HTR-8/SVneo (cell line): Measurements from ENCODE around the gene KCNIP4.

Source experiments
- DNase-seq: peaks from one replicate; pipeline ENCODE4 v3.0.0; 2011; ENCODE audit warnings: low spot score, mixed read lengths; ENCODE audit not compliant: insufficient read length
- FAIRE-seq: peaks from 2 replicates; lab custom pipeline; 2011; peaks lifted over from hg19 to GRCh38; lab: Jason Lieb, UNC

KCNIP4 gene

DNA sequence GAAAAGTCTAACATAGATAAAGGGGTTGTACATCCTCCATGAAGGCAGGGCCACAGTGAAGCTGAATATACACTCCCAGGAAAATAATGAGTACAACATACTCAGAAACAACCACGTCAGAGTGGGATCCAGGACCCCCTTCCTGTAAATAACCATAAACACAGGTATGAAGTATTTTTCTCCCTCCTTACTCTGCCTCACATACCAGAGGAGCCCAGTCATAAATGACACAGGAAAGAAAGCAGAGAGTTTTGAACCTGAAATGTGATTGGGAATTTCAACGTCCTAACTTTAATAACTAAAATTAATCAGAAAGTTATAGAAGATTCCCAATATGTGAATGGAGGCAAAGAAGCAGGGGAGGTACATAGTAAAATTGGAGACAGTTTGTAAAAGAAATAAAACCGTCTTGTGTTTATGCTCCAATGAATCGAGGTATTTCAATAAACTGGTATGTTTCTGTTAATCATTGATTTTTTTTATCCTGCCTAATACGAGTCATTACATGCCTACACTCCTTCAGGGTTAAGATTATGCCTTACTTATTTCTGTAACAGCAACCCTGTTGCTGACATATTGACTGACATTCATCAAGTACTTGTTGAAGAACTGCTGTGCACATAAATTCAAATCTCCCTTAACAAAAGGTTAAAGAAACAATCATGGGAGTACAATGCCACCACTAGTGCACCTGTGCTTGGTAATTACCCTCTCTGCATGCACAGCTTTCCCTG, 431.3 kb downstream of the KCNIP4 start:
- FAIRE-seq: no peak
- DNase-seq: no peak

GRCh38 chr4:21514022-21514694, 434.4 kb downstream of the KCNIP4 start:
- no peak for FAIRE-seq
- no peak for DNase-seq

- FAIRE-seq (no peak), DNase-seq (peak; percentile 37)
These were observed 436.2 kb downstream of the KCNIP4 start for GRCh38 chr4:21512353-21512752.

DNA sequence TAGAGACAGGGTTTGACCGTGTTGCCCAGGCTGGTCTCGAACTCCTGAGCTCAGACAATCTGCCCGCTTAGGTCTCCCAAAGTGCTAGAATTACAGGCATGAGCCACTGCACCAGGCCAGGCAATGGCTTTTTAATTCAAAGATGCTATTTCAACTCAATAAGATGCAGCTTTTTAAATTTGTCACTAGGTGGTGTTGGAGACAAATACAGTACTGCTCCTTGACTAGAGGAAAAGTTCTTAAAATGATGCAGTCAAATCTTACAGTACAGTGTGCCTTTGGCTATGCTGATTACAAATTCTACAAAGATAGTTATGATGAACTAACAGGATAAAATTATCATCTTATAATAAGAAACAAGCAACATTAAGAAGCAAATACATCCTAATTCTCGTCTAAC, 441.1 kb downstream of the KCNIP4 start:
- FAIRE-seq (no peak), DNase-seq (no peak)

DNA sequence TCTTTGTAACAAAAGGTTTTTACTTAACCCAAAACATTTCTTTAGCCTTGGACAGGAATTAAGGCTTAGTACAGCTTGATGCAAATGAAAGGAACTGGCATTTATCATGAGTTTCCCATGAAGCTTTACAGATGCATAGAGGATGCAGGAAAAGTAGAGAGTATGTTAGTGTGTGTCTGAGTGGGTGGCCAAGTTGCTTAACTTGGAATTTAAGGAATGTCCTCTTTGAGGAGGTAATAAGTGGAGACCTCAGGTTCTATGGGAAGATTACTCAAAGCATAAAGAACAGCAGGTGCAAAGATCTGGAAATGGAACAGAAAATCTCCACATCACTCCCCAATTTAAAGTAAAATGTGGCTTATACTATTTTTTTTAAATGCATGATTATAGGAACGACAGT, 457.9 kb downstream of the KCNIP4 start:
- DNase-seq: no peak
- FAIRE-seq: no peak

DNA sequence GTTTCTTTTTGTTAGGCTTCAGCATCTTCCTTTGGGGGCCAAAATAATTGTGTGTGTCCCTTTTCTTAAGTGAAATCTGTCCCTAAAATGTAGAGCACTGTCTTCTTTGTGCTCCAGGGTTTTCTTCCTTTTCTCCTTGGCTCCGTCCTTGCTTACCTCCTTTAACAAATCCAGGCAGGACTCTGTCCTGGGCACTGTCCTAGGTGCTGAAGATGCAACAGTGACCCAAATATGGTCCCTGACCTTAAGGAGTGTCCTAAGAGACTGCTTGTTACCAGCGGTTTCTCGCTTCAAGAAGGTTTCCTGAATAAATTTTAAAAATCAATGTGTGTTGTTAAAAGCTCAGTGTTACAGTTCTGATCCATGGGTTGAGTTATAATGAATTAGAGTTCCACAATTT, 471.8 kb downstream of the KCNIP4 start:
- DNase-seq (no peak), FAIRE-seq (no peak)

DNA sequence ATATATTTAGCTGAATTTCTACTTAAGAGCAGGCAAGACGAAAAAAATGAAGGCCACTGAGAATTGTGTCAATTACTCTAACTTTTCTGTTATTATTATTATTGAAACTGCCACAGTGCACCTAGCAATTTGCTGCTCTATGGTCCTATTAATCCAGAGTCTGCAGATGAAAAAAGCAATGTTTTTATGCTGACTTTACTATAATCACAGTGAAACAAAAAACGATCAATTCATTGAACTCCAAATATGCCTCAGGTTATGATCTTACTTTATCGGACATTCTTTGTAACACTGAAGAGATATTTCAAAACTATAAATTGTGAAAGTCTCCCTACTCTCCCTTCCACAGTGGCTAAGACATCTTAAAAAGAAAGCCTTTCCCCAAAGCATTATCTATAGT, 474.4 kb downstream of the KCNIP4 start:
- FAIRE-seq (no peak), DNase-seq (no peak)

DNA sequence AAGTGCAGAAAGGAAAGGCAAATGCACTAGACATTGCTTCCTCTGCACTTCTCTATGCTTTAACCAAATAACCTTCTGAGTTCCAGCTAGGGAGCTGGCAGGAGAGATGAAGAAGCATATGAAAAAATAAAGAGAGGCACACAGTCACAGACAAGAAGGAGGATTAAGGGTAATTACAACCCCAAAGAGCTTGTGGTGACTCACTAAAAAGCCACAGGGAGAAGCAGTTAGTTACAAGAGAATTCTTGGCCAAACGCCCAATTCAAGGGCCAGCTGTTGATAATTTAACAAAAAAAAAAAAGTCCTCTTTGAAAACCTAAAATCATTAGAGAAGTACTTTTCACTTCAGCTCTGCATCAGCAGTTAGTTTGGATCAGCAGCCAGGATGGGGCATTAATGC, 478.0 kb downstream of the KCNIP4 start:
- FAIRE-seq: no peak
- no peak for DNase-seq

- DNase-seq: no peak
- FAIRE-seq: no peak
These were observed 478.9 kb downstream of the KCNIP4 start for GRCh38 chr4:21469438-21470300.

GRCh38 chr4:21467551-21467950, 481.0 kb downstream of the KCNIP4 start:
- no peak for DNase-seq
- no peak for FAIRE-seq

DNA sequence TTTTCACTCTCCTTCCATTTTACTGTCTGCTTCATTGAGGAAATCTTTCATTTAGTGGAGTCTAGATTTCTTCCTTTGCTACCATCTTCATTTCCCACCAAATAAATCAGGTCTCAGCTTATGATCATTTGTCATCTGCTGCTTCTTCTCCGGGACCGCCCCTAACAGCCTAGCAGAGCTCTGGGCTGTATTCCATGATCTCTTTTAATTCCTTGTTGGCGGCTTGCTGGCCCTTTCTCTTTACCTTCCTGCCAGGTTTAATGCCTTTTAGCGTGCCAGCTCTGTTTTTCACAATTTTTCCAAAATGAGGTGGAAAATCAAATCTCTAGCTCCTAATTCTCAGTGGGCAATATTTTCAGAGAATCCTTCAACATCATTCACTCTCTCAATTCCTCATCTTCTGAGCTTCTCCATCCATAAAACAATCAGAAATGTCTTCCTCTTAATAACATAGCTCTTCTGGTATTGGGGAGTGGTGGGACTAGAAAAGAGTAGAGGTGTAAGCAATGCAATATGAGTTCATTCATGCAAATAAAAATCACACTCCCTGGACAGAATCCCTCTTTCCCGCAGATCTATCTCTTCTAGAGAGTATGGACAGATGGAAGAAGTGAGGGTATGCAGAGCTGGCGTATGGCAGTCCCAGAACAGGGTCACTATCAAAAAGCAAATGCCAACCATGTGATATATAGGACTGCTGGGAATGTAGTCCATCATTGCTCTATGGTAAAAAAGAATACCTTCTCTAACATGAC, 491.3 kb downstream of the KCNIP4 start:
- DNase-seq: no peak
- FAIRE-seq: no peak

DNA sequence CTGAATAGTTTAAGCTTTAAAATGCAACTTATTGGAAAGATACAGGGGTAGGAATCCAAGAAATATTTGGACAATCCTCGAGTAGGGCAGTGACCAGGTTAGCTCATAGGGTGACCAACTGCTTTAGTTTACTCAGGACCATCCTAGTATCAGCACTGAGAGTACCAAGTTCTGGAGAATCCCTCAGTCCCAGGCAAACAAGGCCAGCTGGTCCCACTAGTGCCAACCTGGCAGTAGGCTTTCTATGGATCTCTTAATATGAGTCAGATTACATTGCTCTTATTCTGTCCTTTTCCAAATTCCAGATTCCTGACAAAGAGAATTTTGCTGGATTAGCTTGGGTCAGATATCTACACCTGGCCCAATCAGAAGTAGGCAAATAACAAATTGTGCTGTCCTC, 493.7 kb downstream of the KCNIP4 start:
- DNase-seq (no peak), FAIRE-seq (no peak)

DNA sequence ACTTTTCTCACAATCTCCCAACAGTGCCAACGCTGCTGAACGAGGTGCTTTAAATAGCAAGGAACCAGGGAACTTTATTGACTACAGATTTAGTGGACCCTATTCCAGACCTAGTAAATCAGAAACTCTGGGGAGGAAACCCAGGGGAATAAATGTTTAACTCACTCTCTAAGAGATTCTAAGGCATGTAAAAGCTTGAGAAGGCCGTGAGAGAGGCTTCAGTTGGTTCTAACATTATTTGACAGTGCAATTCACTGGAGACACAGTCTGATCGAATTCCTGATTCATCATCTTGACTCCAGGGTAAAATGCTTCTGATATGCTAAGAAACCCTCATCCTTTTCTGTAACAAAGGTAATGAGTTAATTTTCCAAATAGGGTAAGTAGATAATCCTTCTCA, 494.4 kb downstream of the KCNIP4 start:
- FAIRE-seq (no peak), DNase-seq (no peak)

DNA sequence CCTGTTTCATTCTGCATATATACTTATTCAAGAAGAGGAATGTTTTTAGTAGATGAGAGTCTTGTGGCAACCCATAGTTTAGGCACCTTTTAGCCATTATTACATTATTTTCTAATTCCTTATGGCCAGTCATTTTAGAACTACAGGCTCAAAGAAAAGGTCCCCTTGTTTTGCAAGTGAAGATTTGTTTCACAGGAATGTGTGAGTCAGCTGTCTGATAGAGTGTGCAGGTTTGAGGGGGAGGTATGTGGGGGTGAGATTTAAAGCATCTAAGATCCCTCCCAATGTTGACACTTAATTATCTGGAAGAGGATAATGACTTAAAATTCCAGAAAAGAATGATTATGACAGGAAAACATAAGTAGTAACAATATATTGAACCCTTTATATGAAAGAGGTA, 495.6 kb downstream of the KCNIP4 start:
- DNase-seq: no peak
- no peak for FAIRE-seq

DNA sequence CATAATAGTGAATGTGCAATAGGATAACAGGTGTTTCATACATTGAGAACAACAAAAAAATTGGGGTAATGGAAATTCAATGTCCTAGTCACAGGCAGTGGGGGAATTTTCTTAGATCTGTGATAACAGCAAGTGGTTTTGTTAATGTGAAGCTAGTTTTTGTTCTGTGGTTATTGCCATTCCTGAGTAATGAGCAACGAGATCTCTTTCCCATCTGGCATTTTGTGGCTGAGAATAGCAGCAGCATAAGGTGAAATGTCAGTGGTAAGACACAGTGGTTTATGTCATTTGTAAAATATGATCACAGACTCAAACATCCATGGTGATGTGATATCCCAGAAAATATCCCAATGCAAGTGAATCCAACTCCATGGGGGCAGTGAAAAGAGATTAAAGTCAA, 497.5 kb downstream of the KCNIP4 start:
- FAIRE-seq (no peak), DNase-seq (peak; percentile 13)

GRCh38 chr4:21450331-21450730, 498.2 kb downstream of the KCNIP4 start:
- DNase-seq: no peak
- no peak for FAIRE-seq

DNA sequence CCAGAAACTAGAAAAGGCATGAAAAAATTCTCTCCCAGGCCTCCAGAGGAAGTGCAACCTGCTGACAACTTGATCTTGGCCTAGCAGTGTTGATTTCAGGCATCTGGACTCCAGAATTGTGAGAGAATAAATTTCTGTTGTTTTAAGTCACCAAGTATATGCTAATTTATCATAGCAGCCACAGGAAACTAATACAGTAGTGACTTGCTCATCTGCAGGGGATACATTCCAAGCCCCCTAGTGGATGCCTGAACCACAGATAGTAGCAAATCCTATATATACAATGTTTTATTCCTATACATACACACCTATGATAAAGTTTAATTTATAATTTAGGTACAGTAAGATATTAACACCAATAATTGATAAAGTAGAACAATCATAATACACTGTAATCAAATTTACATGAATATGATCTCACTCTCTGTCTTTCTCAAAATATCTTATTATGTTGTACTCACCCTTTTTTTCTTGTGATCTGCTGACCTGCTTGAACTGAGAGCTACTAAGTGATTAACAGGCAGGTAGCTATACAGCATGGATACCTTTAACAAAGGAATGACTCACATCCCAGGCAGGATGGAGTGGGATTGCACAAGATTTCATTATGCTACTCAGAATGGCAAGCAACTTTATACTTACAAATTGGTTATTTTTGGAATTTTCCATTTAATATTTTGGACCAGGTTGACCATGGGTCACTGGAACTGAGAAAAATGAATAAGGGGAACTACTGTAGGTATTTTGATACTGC, 501.1 kb downstream of the KCNIP4 start:
- DNase-seq: no peak
- FAIRE-seq: no peak

DNA sequence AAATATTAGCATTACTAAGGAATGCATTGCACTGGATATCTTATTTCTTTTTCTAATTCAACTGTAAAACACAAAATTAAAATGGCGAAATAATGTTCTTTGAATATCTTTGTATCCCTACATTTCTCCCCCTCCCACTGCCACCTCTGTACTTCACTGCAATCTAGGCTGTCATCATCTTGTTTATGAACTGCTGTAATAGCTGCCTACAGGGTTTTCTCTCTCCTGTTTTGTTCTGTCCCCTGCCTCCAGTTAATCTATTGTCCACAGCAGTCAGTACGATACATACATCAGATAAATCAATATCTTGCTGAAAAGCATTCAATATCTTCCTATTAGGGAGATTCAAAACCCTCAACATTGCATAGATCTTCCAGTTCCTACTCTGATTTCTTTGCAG, 528.4 kb downstream of the KCNIP4 start:
- DNase-seq (no peak), FAIRE-seq (no peak)

DNA sequence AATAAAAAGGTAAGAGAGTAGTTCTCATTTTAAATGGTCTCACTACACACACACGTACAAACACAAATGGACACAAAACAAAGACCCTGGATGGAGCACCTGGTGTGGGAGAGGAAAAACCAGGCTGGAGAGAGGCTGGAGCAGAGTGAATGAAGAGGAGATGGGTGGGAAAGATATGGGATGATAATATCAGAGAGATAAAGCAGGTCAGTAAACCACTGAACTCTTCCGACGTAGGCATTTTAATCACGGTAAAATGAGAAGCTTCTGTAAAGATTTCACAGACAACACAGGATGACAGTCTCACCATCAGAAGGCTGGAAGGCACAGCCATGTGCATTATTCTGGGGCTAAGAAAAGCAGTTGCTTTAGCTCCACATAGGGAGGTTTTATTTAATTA, 532.8 kb downstream of the KCNIP4 start:
- FAIRE-seq: no peak
- DNase-seq: no peak
